Measurements from ENCODE around the gene C11orf98. TPM values are rescaled to one million over a fixed set of nuclear protein-coding genes. Genes with fewer than 3 reads are reported as not detected.

C11orf98 gene
- total RNA-seq, 2 donors from 2014 or later = 40.1 to 44.0 TPM

- Histone ChIP-seq H3K4me3 (no peak overlapping the region), H3K27ac (no peak overlapping the region), H3K9me3 (no peaks in the 10 kb centered on the region), H3K27me3 (no peaks in the 10 kb centered on the region), H3K36me3 (peaks cover 21% of the 10 kb centered on the region), H3K4me1 (peaks cover 0 to 32% of the 10 kb centered on the region in 2 donors)
- TF ChIP-seq CTCF (IDR thresholded peaks at IDR 0.05) = no peak
- no peak for DNase-seq (ENCODE audit: low spot score)
These were observed 8.2 kb upstream of the C11orf98 start for GRCh38 chr11:62673196-62673525.

- Histone ChIP-seq H3K4me1 (peaks cover 0 to 34% of the 10 kb centered on the region in 2 donors), H3K27me3 (no peaks in the 10 kb centered on the region), H3K27ac (peak within 1 kb of the TSS; percentile 74 to 83), H3K9me3 (no peaks in the 10 kb centered on the region), H3K4me3 (peak within 1 kb of the TSS; percentile 63 to 79), H3K36me3 (peaks cover 16% of the 10 kb centered on the region)
- peak in 1 of 2 donors; percentile 15 for TF ChIP-seq CTCF (IDR thresholded peaks at IDR 0.05)
- DNase-seq (ENCODE audit: low spot score) = peak; percentile 81
These were observed 6.8 kb upstream of the C11orf98 start, which contains the start of the genes LBHD1 and UQCC3 for GRCh38 chr11:62671608-62672389. Gene LBHD1 (minus strand): TSS chr11:62672267. CDS start chr11:62670031, 2,236 bp downstream. Gene UQCC3 (plus strand): TSS chr11:62671673. CDS start chr11:62671746, 73 bp downstream.

GRCh38 chr11:62671236-62671607, 6.2 kb upstream of the C11orf98 start:
- H3K9me3 ChIP-seq = no peaks in the 10 kb centered on the region
- H3K27ac ChIP-seq = peak overlapping the region; percentile 74 to 83
- H3K4me1 ChIP-seq = peaks cover 0 to 39% of the 10 kb centered on the region in 2 donors
- no peaks in the 10 kb centered on the region for H3K27me3 ChIP-seq
- DNase-seq (ENCODE audit: low spot score) = no peak
- no peak for TF ChIP-seq CTCF (IDR thresholded peaks at IDR 0.05)
- H3K36me3 ChIP-seq = peaks cover 16% of the 10 kb centered on the region
- H3K4me3 ChIP-seq = peak overlapping the region; percentile 63 to 79

GRCh38 chr11:62669420-62670161, 4.6 kb upstream of the C11orf98 start:
- no peaks in the 10 kb centered on the region for H3K27me3 ChIP-seq
- H3K27ac ChIP-seq = no peak overlapping the region
- TF ChIP-seq CTCF (IDR thresholded peaks at IDR 0.05) = no peak
- H3K36me3 ChIP-seq = peaks cover 12% of the 10 kb centered on the region
- H3K4me3 ChIP-seq = no peak overlapping the region
- DNase-seq (ENCODE audit: low spot score) = no peak
- no peaks in the 10 kb centered on the region for H3K9me3 ChIP-seq
- H3K4me1 ChIP-seq = peaks cover 0 to 46% of the 10 kb centered on the region in 2 donors

GRCh38 chr11:62667460-62667859, 2.5 kb upstream of the C11orf98 start:
- DNase-seq (ENCODE audit: low spot score) = no peak
- Histone ChIP-seq H3K4me3 (no peak overlapping the region), H3K9me3 (no peaks in the 10 kb centered on the region), H3K27ac (no peak overlapping the region), H3K4me1 (peaks cover 0 to 49% of the 10 kb centered on the region in 2 donors), H3K36me3 (peaks cover 17% of the 10 kb centered on the region), H3K27me3 (no peaks in the 10 kb centered on the region)
- no peak for TF ChIP-seq CTCF (IDR thresholded peaks at IDR 0.05)

Data from right atrium auricular region (tissue), 2 donors.